Measurements from ENCODE around the gene ESR1.

Gene ESR1

DNA sequence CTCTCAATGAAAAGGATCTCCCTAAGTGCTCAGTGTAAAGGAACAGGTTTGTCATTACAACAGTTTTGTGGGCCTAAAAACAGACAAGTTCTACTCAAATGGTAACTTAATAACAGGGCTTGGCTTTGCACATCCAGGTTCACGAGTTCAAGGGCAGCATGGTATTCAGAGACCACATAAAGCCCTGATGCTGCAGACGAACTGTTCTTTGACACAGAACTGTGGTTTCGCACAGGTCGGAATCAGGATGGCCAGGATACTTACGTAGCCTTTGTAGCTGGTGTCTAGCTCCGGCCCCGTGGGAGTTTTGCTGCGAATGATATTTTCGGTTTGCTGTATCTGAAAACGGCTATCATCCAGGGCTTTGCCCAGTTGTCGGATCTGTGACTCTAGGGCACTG lies 335.9 kb downstream of the ESR1 start:
- DNase-seq: no peak

- no peak for DNase-seq
Observed at GRCh38 chr6:152146385-152146784, 338.9 kb downstream of the ESR1 start.

GRCh38 chr6:152147269-152147668 lies 339.8 kb downstream of the ESR1 start:
- DNase-seq: no peak

- no peak for DNase-seq
Observed at GRCh38 chr6:152148412-152148811, 340.9 kb downstream of the ESR1 start.

DNA sequence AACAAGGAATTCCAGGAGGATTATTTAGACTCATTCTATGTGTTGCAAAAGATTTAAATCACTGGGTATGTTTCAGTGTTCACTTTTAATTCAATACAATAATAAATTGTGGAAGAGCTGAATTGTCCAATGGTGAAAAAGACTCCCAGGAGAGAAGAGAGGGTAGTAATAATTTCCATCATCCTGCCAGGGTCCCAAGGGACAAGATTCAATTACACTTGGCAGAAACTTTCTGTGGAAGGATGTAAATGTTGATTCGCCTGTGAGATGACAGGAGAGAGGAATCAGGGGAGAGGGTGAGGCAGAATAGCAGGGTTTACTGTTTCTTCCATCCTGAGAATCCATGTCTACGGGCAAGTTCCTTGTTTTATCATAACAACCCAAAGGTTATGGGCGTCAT lies 342.7 kb downstream of the ESR1 start:
- DNase-seq: no peak

- no peak for DNase-seq
Observed at GRCh38 chr6:152151920-152152319, 344.4 kb downstream of the ESR1 start.

- DNase-seq: no peak
Observed at GRCh38 chr6:152154559-152155356, 347.3 kb downstream of the ESR1 start.

DNA sequence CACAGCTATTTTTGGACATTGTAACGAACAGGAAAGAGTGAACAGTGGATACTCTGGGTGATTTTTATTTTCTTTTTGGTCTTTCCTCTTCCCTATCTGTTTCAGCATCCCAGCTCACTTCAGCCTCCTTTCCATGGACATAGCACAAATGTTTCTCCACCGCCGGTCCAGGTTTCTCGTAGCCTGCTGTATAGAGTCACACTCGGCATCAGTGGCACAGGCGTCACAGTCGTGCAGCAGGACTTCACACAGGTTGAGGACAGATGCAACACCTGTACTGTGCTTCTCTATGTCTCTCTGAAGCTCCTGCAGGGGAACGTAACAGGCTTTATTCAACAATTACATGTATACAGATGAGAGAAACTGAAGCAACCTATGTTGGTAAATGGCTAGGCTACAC lies 348.3 kb downstream of the ESR1 start:
- no peak for DNase-seq

- DNase-seq: no peak
Observed at GRCh38 chr6:152160346-152160745, 352.9 kb downstream of the ESR1 start.

- no peak for DNase-seq
Observed at GRCh38 chr6:152161501-152161900, 354.0 kb downstream of the ESR1 start.

DNA sequence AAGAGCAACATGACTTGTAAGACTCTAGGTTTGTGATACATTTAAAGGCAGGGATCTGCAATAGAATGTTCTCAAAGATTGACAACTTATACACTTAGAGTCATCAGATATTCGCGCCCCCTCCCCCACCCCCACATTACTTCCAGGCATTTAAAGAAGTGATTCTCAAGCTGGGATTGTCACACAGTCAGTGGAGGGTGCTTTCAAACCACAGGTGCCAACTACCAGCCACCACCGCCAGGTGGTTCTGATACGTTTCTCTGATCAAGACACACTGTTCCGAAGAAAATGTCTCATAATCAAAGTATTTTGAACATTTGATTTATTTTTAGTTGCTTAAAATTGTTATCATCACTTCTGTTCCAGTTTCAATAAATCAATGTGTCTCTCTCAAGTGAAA lies 357.5 kb downstream of the ESR1 start:
- no peak for DNase-seq

GRCh38 chr6:152166497-152166896 lies 359.0 kb downstream of the ESR1 start:
- DNase-seq: no peak

GRCh38 chr6:152166897-152167296 lies 359.4 kb downstream of the ESR1 start:
- no peak for DNase-seq

DNA sequence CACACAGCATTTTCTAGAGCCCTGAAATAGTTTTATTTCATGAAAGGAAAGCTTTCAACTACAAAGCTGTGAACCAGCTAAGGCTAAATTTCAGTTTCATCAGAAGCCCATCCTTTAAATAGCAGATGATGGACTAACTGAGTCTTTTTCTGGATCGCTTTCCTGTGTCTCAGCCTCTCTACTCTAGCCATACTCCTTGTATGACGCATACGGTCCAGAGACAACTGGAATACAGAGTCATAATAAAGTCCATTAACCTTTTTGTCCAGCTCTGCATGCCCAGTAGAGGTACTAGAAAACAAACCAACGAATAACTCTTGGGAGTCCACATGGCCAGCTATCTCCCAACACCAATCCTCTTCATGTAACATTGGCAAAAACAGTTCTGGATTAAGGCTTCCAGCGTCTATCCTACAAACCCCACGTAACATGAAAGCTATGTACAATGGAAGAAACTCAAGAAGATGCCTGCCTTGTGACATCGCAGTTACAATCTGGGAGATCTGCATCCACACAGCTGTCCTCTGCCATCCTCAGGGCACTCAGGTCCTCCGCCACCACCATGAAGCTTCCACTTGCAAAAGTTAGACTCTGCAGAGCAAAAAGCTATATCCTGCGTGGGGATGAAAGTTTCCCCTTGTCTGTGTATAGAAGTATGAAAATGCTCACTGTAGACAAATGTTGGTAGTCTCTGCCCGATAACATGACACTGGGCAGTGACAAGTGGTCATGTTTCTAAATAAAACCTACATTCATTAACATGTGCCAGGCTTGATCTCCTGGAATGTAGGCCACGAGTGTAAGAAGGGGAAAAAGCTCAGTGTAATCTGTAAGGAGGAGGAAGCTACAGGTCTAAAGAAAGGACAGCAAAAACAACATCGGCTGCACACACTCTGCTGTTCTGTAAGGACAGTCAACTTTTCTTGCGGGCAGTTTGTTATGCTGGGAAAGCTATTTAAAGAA lies 360.4 kb downstream of the ESR1 start:
- no peak for DNase-seq

- no peak for DNase-seq
Observed at GRCh38 chr6:152170313-152170701, 362.8 kb downstream of the ESR1 start.

DNA sequence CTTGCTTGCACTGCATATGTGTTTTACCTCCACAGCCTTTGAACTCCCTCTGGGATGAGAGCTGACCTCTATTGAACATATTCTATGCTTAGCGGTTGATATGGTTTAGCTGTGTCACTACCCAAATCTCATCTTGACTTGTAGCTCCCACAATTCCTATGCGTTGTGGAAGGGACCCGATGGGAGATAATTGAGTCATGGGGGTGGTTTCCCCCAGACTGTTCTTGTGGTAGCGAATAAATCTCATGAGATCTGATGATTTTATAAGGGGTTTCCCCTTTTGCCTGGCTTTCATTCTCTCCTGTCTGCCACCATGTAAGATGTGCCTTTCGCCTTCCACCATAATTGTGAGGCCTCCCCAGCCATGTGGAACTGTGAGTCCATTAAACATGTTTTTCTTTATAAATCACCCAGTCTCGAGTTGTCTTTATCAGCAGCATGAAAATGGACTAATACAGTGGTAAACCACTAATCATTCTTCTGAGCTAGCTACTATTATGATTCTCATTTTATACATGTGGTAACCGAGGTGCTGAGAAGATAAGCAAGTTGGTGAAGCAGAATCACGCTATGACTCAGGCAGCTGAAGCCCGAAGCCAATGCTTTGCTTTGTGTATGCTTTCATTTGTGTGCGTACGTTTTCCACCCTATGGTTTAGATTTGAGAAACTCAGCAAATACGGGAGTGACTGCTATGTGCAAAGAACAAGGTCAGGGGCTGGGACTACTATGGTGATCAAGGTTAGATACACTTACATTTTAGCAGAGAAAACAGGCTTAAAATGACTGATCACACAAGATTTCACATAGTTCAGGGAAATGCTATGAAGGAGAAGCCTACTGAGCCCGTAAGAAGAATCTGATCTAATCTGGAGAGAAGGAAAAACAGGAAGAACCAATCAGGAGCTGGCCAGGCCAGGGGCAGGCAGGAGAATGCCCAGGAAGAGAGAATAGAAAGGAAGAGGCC lies 363.5 kb downstream of the ESR1 start:
- no peak for DNase-seq

- DNase-seq: no peak
Observed at GRCh38 chr6:152173321-152173720, 365.8 kb downstream of the ESR1 start.

GRCh38 chr6:152173957-152174356 lies 366.5 kb downstream of the ESR1 start:
- no peak for DNase-seq

DNA sequence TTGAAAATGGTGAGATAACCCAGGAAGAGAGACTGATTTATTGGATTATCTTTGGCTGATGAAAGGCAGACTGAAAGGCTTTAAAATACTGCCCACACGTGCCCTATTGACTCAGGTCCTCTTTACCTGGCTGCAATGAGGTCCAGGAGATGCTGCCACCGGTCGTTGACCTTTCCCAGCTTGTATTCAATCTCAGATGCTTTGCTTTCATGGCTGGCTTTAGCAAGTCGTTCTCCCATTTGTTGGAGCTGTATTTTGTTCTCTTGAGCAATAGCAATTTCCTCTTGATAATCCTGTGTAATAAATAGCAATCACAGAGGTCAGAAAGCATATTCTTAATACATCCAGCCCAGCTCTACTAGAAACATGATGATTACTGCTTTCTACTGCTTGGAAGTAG lies 368.8 kb downstream of the ESR1 start:
- no peak for DNase-seq
